Activated naive CD4-positive, alpha-beta T cell (primary cell): ENCODE data around the gene LY6G6F.
"Not testable (repeated sequence)": the region's sequence is repeated elsewhere in the genome, so short reads cannot be mapped to it uniquely, and the experiment has no call there.

Experiments used
- DNase-seq, 4 experiments: peaks; one replicate each; lab custom pipeline; 2025; lab: John Stamatoyannopoulos, UW

LY6G6F gene

GRCh38 chr6:31702819-31703716 lies 3.6 kb upstream of the LY6G6F start, which contains the start of gene ABHD16A:
ABHD16A (minus strand) TSS chr6:31703324; CDS start chr6:31703281, 43 bp downstream.
- DNase-seq, result peak; percentile 74 to 94 (median 84)

- DNase-seq, result no peak
These were observed 735 bp upstream of the LY6G6F start for GRCh38 chr6:31705931-31706330.

GRCh38 chr6:31707701-31708100 lies 1.0 kb downstream of the LY6G6F start:
- no peak for DNase-seq

GRCh38 chr6:31708224-31708623 lies 1.6 kb downstream of the LY6G6F start:
- DNase-seq, result no peak

GRCh38 chr6:31709157-31709556 lies 2.5 kb downstream of the LY6G6F start:
- not testable (repeated sequence) for DNase-seq

GRCh38 chr6:31710523-31711219 lies 4.0 kb downstream of the LY6G6F start:
- no peak for DNase-seq

- DNase-seq, result no peak
These were observed 4.6 kb downstream of the LY6G6F start for GRCh38 chr6:31711233-31711632.

- no peak for DNase-seq
These were observed 5.6 kb downstream of the LY6G6F start for GRCh38 chr6:31712296-31712695.

- no peak for DNase-seq
These were observed 6.8 kb downstream of the LY6G6F start for GRCh38 chr6:31713465-31713864.

GRCh38 chr6:31713991-31714684 lies 7.5 kb downstream of the LY6G6F start:
- DNase-seq, result no peak

GRCh38 chr6:31715022-31715958 lies 8.6 kb downstream of the LY6G6F start, which contains the start of gene LY6G6D:
LY6G6D (plus strand) TSS chr6:31715348; CDS start chr6:31715356, 8 bp downstream.
- no peak for DNase-seq

- DNase-seq, result no peak
These were observed 11.0 kb downstream of the LY6G6F start for GRCh38 chr6:31717499-31718222.

GRCh38 chr6:31718265-31718664 lies 11.6 kb downstream of the LY6G6F start:
- DNase-seq, result no peak

GRCh38 chr6:31719001-31719400 lies 12.3 kb downstream of the LY6G6F start:
- no peak for DNase-seq

- DNase-seq, result no peak
These were observed 13.6 kb downstream of the LY6G6F start for GRCh38 chr6:31720196-31720770.

GRCh38 chr6:31721351-31722020 lies 14.8 kb downstream of the LY6G6F start, which contains the start of gene LY6G6C:
LY6G6C (minus strand) TSS chr6:31721746; CDS start chr6:31721679, 67 bp downstream.
- DNase-seq, result no peak

- DNase-seq, result no peak
These were observed 15.5 kb downstream of the LY6G6F start for GRCh38 chr6:31722173-31722572.

- no peak for DNase-seq
These were observed 16.7 kb downstream of the LY6G6F start, which contains the start of gene MPIG6B for GRCh38 chr6:31723245-31723979. MPIG6B (plus strand) TSS chr6:31723373; CDS start chr6:31723384, 11 bp downstream.
